ENCODE data around the gene CYP4A22. TPM values are rescaled to one million over a fixed set of nuclear protein-coding genes. Genes with fewer than 3 reads are reported as not detected.
"Not testable (repeated sequence)": the region's sequence is repeated elsewhere in the genome, so short reads cannot be mapped to it uniquely, and the experiment has no call there.

CYP4A22 gene
- total RNA-seq, 2 experiments from 2014 or later, result not detected

DNA sequence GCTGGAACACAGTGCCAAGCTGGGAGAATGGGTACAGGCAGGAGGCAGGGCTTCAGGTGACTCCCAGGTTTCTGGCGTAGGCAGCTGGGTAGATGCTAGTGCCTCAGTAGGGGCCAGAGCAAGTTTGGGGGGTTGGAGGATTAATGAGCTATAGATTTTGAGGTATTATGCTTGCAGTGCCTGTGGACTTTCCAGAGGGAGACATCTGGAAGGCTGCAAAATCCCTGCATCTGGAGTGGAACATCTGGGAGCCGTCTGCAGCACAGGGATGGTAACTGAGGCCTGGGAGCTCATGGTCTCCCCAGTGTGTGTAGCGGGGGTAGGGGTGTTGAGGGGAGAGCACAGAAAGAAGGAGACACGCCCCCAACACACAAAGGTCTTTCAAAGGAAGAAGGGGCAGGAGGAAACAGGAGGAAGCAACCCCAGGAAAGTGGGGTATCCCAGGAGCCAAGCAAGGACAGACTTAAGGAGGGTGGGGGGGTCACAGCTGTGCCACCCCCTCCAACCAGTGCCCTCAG is 54.8 kb downstream of the CYP4A22 start:
- Mint-ChIP-seq H3K36me3 (ENCODE audit: low read depth) (no peaks in the 10 kb centered on the region), H3K4me1 (peaks cover 1% of the 10 kb centered on the region), H3K9me3 (no peaks in the 10 kb centered on the region), H3K27ac (no peak overlapping the region), H3K27me3 (peaks cover 7% of the 10 kb centered on the region), H3K4me3 (no peak overlapping the region)
- DNase-seq, result no peak
- ChIA-PET CTCF (interaction anchor here (0.8 to 4.7 kb wide), 6 partner anchors 8 to 35 kb away, joined by 3 to 23 read pairs (median 14); no protein-coding TSS in a partner anchor), POLR2A (no interaction called here)

DNA sequence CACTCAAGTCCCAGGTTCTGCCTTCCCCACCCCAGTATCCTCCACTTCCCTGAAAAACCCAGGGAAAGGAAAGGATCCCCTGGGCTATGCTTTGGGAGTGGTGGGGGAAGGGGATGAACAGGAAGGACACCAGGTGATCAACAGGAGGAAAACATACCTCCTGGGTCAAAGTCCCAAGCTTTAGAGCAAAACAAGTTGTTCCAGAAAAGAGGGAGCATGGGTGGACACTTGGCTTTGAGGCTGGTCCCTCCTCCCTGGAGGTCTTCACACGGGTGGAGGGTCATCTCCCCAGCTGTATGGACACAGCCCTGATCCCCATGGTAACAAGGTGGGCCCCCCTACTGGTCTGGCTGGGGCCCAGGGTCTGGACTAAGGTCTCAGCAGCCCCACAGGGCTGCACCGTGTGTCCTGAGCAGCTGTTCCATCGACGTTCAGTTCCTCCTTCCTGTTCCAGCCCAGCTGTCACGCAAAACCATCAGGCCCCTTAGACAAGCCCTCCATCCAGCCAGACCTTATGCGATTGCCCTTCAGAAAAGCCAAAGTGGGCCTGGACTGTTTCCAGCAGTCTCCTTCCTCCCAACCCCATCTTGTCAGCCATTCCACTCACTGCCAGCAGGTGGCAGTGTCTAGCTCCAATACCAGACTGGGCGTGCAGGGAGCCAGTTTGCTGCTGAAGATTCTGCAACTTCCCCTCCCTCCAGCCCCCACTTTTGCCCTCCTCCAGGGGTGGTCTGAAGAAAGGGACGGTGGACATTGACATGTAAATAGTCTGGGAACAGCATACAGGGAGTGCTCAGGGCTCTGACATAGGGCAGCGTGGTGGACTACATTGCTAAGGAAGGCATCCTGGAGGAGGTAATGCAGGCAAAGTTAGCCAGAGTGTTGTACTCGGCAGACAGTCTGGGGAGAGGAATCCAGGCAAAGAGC is 55.5 kb downstream of the CYP4A22 start:
- Mint-ChIP-seq H3K4me1 (peaks cover 1% of the 10 kb centered on the region), H3K27me3 (peaks cover 7% of the 10 kb centered on the region), H3K9me3 (no peaks in the 10 kb centered on the region), H3K36me3 (ENCODE audit: low read depth) (no peaks in the 10 kb centered on the region), H3K27ac (no peak overlapping the region), H3K4me3 (no peak overlapping the region)
- ChIA-PET CTCF (interaction anchor here (0.8 to 4.7 kb wide), 14 partner anchors 9 to 533 kb away, joined by 3 to 23 read pairs (median 5); partner anchors contain the start of gene FOXD2), POLR2A (interaction anchor here (0.6 kb wide), 1 partner anchor 196 kb away, joined by 3 read pairs; no protein-coding TSS in a partner anchor)
- peak; percentile 73 for DNase-seq

DNA sequence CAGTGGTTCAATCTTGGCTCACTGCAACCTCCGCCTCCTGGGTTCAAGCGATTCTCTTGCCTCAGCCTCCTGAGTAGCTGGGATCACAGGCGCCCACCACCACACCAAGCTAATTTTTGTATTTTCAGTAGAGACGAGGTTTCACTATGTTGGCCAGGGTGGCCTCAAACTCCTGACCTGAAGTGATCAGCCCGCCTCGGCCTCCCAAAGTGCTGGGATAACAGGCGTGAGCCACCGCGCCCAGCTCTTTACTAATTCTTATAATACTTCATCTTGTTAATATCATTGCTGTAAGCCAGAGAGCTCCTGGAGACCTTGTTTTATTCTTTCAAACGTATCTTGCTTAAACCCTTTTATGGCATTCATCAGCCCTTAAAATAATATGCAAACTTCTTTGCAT is 56.3 kb downstream of the CYP4A22 start:
- H3K27me3 Mint-ChIP-seq; POLR2A ChIA-PET; H3K4me3 Mint-ChIP-seq; H3K4me1 Mint-ChIP-seq; H3K27ac Mint-ChIP-seq; DNase-seq; H3K9me3 Mint-ChIP-seq; H3K36me3 Mint-ChIP-seq (ENCODE audit: low read depth): not testable (repeated sequence)
- CTCF ChIA-PET, result interaction anchor here (0.8 to 4.7 kb wide), 13 partner anchors 10 to 533 kb away, joined by 3 to 23 read pairs (median 5); partner anchors contain the start of gene FOXD2

DNA sequence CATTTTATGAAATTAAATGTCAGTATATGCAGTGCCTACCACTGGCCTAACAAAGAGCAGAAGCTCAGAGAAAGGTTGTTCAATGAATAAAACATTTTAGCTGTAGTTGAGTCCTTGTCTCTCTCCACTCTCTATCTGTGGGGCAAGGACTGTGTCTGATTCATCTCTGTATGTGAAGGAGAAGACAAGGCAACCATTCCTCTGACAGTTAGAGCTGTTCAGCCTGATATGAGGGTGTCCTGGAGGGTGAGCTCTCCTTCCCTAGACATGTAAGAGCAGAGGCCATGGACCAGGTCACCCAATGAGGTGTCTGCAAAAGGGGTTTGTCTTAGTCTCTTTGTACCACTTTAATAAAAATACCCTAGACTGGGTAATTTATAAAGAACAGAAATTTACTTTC is 57.1 kb downstream of the CYP4A22 start:
- peaks cover 1% of the 10 kb centered on the region for H3K4me1 Mint-ChIP-seq
- H3K36me3 Mint-ChIP-seq (ENCODE audit: low read depth), result no peaks in the 10 kb centered on the region
- peaks cover 11% of the 10 kb centered on the region for H3K27me3 Mint-ChIP-seq
- ChIA-PET CTCF (interaction anchor here (1.1 to 4.7 kb wide), 4 partner anchors 10 to 68 kb away, joined by 3 to 23 read pairs (median 22); no protein-coding TSS in a partner anchor), POLR2A (no interaction called here)
- DNase-seq, result no peak
- no peak overlapping the region for H3K27ac Mint-ChIP-seq
- no peak overlapping the region for H3K4me3 Mint-ChIP-seq
- H3K9me3 Mint-ChIP-seq, result no peaks in the 10 kb centered on the region

GRCh38 chr1:47195981-47196380 is 58.7 kb downstream of the CYP4A22 start:
- H3K4me1 Mint-ChIP-seq; POLR2A ChIA-PET; H3K36me3 Mint-ChIP-seq (ENCODE audit: low read depth); H3K4me3 Mint-ChIP-seq; H3K9me3 Mint-ChIP-seq; H3K27ac Mint-ChIP-seq; DNase-seq: not testable (repeated sequence)
- CTCF ChIA-PET, result interaction anchor here (1.1 to 1.9 kb wide), 2 partner anchors 11 to 240 kb away, joined by 3 to 5 read pairs; no protein-coding TSS in a partner anchor
- peaks cover 16% of the 10 kb centered on the region for H3K27me3 Mint-ChIP-seq

GRCh38 chr1:47196622-47197021 is 59.4 kb downstream of the CYP4A22 start:
- Mint-ChIP-seq H3K27me3 (peaks cover 20% of the 10 kb centered on the region), H3K36me3 (ENCODE audit: low read depth) (no peaks in the 10 kb centered on the region), H3K4me1 (peaks cover 1% of the 10 kb centered on the region), H3K9me3 (no peaks in the 10 kb centered on the region), H3K4me3 (no peak overlapping the region), H3K27ac (no peak overlapping the region)
- no peak for DNase-seq
- ChIA-PET CTCF (interaction anchor here (1.9 kb wide), 1 partner anchor 12 kb away, joined by 5 read pairs; no protein-coding TSS in a partner anchor), POLR2A (no interaction called here)

DNA sequence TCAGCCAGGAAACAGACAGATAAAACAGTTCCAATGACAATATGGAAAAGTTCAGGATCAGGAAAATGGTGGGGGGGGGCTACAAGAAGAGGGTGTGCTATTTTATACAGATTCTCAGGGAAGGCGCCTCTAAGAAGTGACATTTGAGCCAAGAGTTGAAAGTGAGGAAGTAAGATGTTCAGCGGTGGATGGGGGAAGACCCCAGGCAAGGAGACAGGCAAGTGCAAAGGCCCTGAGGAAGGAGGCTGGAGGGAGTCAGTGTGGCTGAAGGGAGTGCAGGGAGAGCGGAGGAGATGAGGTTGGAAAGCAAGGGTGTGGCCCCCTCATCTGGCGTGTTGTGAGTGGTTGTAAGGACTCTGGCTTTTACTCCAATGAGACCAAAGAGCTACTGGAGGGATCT is 61.0 kb downstream of the CYP4A22 start:
- H3K36me3 Mint-ChIP-seq (ENCODE audit: low read depth), result no peaks in the 10 kb centered on the region
- H3K27me3 Mint-ChIP-seq, result peaks cover 23% of the 10 kb centered on the region
- H3K4me1 Mint-ChIP-seq, result no peaks in the 10 kb centered on the region
- ChIA-PET CTCF (no interaction called here), POLR2A (no interaction called here)
- H3K27ac Mint-ChIP-seq, result no peak overlapping the region
- H3K4me3 Mint-ChIP-seq, result no peak overlapping the region
- no peak for DNase-seq
- no peaks in the 10 kb centered on the region for H3K9me3 Mint-ChIP-seq

Other genes with a start within 250 kb of the CYP4A22 start
- not detected for gene CYP4A11, start 196.0 kb upstream of the CYP4A22 start, total RNA-seq
- not detected for gene CYP4X1, start 113.8 kb upstream of the CYP4A22 start, total RNA-seq
- not detected for gene CYP4Z1, start 70.2 kb upstream of the CYP4A22 start, total RNA-seq
- not detected for gene PDZK1IP1, start 52.6 kb downstream of the CYP4A22 start, total RNA-seq
- not detected for gene TAL1, start 94.8 kb downstream of the CYP4A22 start, total RNA-seq
- gene STIL, start 176.7 kb downstream of the CYP4A22 start, total RNA-seq, result 10 to 100 TPM; 44.0 to 51.3 TPM
- gene CMPK1, start 196.3 kb downstream of the CYP4A22 start, total RNA-seq, result 100 to 1,000 TPM in 1 of 2 experiments, 10 to 100 TPM in 1; 90.8 to 108 TPM